BJ (cell line): Measurements from ENCODE around the gene PRR13. TPM values are rescaled to one million over a fixed set of nuclear protein-coding genes. Genes with fewer than 3 reads are reported as not detected.
"Not testable (repeated sequence)": the region's sequence is repeated elsewhere in the genome, so short reads cannot be mapped to it uniquely, and the experiment has no call there.

Source experiments
- CTCF ChIA-PET: fragments of 350-600 bp; formaldehyde crosslinking; extraction: SDS; loops from one replicate; lab custom pipeline; 2021; ENCODE audit warnings: antibody characterized with exemption, inconsistent platforms; lab: Yijun Ruan, JAX
- POLR2A ChIA-PET: fragments of 300-600 bp; sonication (Branson Sonifier 250); formaldehyde crosslinking; extraction: SDS; loops from one replicate; lab custom pipeline; 2021; ENCODE audit warnings: antibody characterized with exemption; lab: Charles Lee
- DNase-seq: peaks from one replicate; pipeline ENCODE4 v3.0.0-alpha.2; 2011; ENCODE audit warnings: low read depth
- H3K27me3 ChIP-seq: 2 replicates; pipeline ENCODE4 v1.6.0; 2011; ENCODE audit warnings: low read length; ENCODE audit not compliant: control insufficient read depth, insufficient read depth
- H3K36me3 ChIP-seq: 2 replicates; pipeline ENCODE4 v1.5.1; 2011; ENCODE audit warnings: low read length; ENCODE audit not compliant: control insufficient read depth, insufficient read depth
- H3K4me3 ChIP-seq: 2 replicates; pipeline ENCODE4 v1.5.1; 2011; ENCODE audit warnings: low read depth, mild to moderate bottlenecking, control low read depth, low read length
- polyA minus RNA-seq: library from RNA; depleted of rRNA, polyadenylated mRNA; stranded (reverse); fragments of >200 nt; gene quantifications from 2 replicates; pipeline ENCODE4 v1.2.3, GENCODE V29; 2011; rRNA and poly(A)+ RNA removed
- polyA plus RNA-seq: library from polyadenylated mRNA; depleted of rRNA; stranded (reverse); fragments of >200 nt; gene quantifications from 2 replicates; pipeline ENCODE4 v1.2.3, GENCODE V29; 2011; rRNA removed
- TF ChIP-seq, protein P1 (sequence below): IDR thresholded peaks from 2 replicates; pipeline ENCODE4 v1.5.1; 2011; ENCODE audit warnings: low read depth, mild to moderate bottlenecking, control low read depth, inconsistent platforms, low read length, moderate library complexity; ENCODE audit not compliant: insufficient read depth

The PRR13 gene
- polyA plus RNA-seq: 66.4 and 73.2 TPM in 2 replicates
- 57.6 and 62.9 TPM in 2 replicates for polyA minus RNA-seq

DNA sequence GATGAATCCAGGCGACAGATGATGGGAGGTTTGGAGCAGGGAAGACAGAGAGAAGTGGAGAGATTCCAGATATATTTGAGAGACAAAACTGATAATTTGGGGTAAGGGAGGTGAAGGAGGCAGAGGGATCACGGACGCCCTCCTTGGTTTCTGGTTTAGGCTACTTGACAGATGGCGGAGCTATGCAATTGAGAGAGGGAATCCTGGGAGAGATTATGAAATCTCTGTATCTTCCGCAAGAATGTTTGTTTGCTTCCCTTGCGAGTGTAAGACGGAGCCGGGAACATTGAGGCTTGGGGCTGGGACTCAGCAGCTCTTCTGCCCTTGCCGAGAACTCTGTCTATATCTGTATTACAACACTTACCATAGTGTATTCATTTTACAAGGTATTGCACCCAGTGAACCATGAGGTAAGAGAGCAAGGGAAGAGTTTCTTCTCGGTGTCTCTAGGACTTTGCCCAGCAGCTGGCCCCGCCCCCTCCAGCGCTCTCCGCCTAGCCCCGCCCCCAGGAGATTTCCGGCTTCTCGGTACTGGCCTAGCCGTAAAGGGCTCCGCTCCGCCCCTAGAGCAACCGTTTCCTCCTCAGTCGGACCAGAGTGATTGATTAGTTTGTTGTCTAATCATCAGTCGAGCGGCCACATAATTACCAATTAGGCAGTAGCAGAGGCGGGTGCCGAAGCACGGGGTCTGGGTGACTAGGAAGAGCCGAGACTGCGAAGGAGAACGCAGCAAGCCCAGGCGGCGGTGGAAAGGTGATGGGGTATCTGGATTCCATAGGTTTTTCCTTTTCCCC lies at the start of gene PRR13:
TSS of gene PRR13 (plus strand) at position 695 of the 794 bp plus-strand sequence. CDS start 981 bp downstream, outside the sequence.
- peaks cover 2% of the 10 kb centered on the region for H3K36me3 ChIP-seq
- POLR2A ChIA-PET: interaction anchor here (0.5 to 0.7 kb wide), 4 partner anchors 20 to 218 kb away, joined by 3 to 16 read pairs (median 3); partner anchors contain the start of gene AAAS

DNA sequence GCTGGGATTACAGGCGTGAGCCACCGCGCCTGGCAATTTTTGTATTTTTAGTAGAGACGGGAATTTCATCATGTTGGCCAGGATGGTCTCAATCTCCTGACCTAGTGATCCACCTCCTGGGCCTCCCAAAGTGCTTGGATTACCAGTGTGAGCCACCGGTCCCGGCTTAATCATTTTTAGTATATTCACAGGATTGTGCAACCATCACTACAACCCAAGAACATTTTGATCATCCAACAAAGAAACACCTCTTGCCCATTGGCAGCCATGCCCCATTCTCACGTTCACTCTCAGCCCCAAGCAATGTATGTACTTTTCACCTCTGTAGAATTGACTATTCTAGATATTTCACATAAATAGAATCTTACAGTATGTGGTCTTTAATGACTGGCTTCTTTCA lies 41.6 kb upstream of the PRR13 start:
- ChIA-PET CTCF (interaction anchor here (1.1 kb wide), 1 partner anchor 21 kb away, joined by 5 read pairs; no protein-coding TSS in a partner anchor), POLR2A (no interaction called here)

More for the DNA sequence above, at the start of gene PRR13:
- H3K4me3 ChIP-seq: peak within 1 kb of the TSS; percentile 67
- CTCF ChIA-PET: interaction anchor here (0.5 to 2.1 kb wide), 4 partner anchors 20 to 832 kb away, joined by 3 to 6 read pairs (median 4); no protein-coding TSS in a partner anchor
- peak; percentile 99 for DNase-seq
- H3K27me3 ChIP-seq: no peaks in the 10 kb centered on the region
- TF ChIP-seq, protein P1, sequence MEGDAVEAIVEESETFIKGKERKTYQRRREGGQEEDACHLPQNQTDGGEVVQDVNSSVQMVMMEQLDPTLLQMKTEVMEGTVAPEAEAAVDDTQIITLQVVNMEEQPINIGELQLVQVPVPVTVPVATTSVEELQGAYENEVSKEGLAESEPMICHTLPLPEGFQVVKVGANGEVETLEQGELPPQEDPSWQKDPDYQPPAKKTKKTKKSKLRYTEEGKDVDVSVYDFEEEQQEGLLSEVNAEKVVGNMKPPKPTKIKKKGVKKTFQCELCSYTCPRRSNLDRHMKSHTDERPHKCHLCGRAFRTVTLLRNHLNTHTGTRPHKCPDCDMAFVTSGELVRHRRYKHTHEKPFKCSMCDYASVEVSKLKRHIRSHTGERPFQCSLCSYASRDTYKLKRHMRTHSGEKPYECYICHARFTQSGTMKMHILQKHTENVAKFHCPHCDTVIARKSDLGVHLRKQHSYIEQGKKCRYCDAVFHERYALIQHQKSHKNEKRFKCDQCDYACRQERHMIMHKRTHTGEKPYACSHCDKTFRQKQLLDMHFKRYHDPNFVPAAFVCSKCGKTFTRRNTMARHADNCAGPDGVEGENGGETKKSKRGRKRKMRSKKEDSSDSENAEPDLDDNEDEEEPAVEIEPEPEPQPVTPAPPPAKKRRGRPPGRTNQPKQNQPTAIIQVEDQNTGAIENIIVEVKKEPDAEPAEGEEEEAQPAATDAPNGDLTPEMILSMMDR: no peak

DNA sequence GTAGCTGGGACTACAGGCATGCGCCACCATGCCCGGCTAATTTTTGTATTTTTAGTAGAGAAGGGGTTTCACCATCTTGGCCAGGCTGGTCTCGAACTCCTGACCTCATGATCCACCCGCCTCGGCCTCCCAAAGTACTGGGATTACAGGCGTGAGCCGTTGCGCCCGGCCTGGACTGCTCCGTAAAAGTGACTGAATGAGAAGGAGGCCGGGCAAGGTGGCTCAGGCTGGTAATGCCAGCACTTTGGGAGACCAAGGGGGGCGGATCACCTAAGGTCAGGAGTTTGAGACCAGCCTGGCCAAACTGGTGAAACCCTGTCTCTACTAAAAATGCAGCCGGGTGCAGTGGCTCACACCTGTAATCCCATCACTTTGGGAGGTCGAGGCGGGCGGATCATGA lies 39.2 kb upstream of the PRR13 start:
- CTCF ChIA-PET, H3K27me3 ChIP-seq: not testable (repeated sequence)

More for the DNA sequence above, 41.6 kb upstream of the PRR13 start:
- Histone ChIP-seq H3K4me3 (no peak overlapping the region), H3K27me3 (no peaks in the 10 kb centered on the region), H3K36me3 (peaks cover 1% of the 10 kb centered on the region; the same call in 1 of the 2 replicates)
- TF ChIP-seq, protein P1: no peak
- DNase-seq: no peak

DNA sequence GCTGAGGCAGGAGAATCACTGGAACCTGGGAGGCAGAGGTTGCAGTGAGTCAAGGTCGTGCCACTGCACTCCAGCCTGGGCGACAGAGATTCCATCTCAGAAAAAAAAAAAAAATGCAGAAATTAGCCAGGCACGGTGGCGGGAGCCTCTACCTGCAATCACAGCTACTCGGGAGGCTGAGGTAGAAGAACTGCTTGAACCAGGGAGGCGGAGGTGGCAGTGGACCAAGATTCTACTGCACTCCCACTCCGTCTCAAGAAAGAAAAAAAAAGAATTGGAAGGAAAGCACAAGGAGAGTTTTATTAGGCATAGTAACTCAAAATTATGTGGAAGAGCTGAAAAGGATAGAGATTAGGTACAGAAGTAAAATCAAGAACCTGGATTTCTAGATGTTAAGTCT lies 38.7 kb upstream of the PRR13 start:
- POLR2A ChIA-PET: no interaction called here
- CTCF ChIA-PET: no interaction called here
- TF ChIP-seq, protein P1: no peak
- Histone ChIP-seq H3K4me3 (no peak overlapping the region), H3K27me3 (no peaks in the 10 kb centered on the region), H3K36me3 (peaks cover 1% of the 10 kb centered on the region; the same call in 1 of the 2 replicates)
- DNase-seq: no peak

More for the DNA sequence above, 39.2 kb upstream of the PRR13 start:
- DNase-seq, H3K36me3 ChIP-seq, H3K4me3 ChIP-seq, POLR2A ChIA-PET: not testable (repeated sequence)

- ChIA-PET CTCF (interaction anchor here (1.0 to 2.4 kb wide), 4 partner anchors 10 to 90 kb away, joined by 3 to 11 read pairs (median 4); partner anchors contain the start of gene AAAS), POLR2A (no interaction called here)
- H3K36me3 ChIP-seq: peaks cover 14% of the 10 kb centered on the region
- TF ChIP-seq, protein P1: no peak
- no peaks in the 10 kb centered on the region for H3K27me3 ChIP-seq
- H3K4me3 ChIP-seq: no peak overlapping the region
- no peak for DNase-seq
These were observed 30.6 kb upstream of the PRR13 start for GRCh38 chr12:53410951-53411350.
